HEK293 (cell line): ENCODE results near the gene INPPL1.

Experiments used
- ZBTB21 ChIP-seq: fragments of 450-650 bp; formaldehyde crosslinking; IDR thresholded peaks from 2 replicates; pipeline ENCODE4 v1.5.1; 2017; ENCODE audit warnings: missing biosample characterization, missing genetic modification characterization
- ZNF175 ChIP-seq: fragments of 450-650 bp; formaldehyde crosslinking; IDR thresholded peaks from 2 replicates; pipeline ENCODE4 v1.5.1; 2016; ENCODE audit warnings: missing biosample characterization, missing genetic modification characterization
- ZNF335 ChIP-seq: fragments of 450-650 bp; formaldehyde crosslinking; conservative IDR thresholded peaks from 2 replicates; pipeline ENCODE4 v1.5.1; 2016; ENCODE audit warnings: missing biosample characterization, missing genetic modification characterization
- ZNF777 ChIP-seq: fragments of 450-650 bp; formaldehyde crosslinking; IDR thresholded peaks from 2 replicates; pipeline ENCODE4 v1.5.1; 2017; ENCODE audit warnings: missing biosample characterization, missing genetic modification characterization, borderline replicate concordance
- TF ChIP-seq, protein P1 (sequence below): fragments of 450-650 bp; formaldehyde crosslinking; IDR thresholded peaks from 2 replicates; pipeline ENCODE4 v1.5.1; 2016; ENCODE audit warnings: missing biosample characterization, missing genetic modification characterization
- TF ChIP-seq, protein P2 (sequence below): fragments of 450-650 bp; formaldehyde crosslinking; IDR thresholded peaks from 2 replicates; pipeline ENCODE4 v1.5.1; 2016; ENCODE audit warnings: missing biosample characterization, missing genetic modification characterization
- TF ChIP-seq, protein P3 (sequence below): fragments of 450-650 bp; formaldehyde crosslinking; IDR thresholded peaks from 2 replicates; pipeline ENCODE4 v1.5.1; 2016; ENCODE audit warnings: missing biosample characterization, missing genetic modification characterization
- TF ChIP-seq, protein P4 (sequence below): fragments of 450-650 bp; formaldehyde crosslinking; IDR thresholded peaks from 2 replicates; pipeline ENCODE4 v1.5.1; 2016; ENCODE audit warnings: missing biosample characterization, missing genetic modification characterization

DNA sequence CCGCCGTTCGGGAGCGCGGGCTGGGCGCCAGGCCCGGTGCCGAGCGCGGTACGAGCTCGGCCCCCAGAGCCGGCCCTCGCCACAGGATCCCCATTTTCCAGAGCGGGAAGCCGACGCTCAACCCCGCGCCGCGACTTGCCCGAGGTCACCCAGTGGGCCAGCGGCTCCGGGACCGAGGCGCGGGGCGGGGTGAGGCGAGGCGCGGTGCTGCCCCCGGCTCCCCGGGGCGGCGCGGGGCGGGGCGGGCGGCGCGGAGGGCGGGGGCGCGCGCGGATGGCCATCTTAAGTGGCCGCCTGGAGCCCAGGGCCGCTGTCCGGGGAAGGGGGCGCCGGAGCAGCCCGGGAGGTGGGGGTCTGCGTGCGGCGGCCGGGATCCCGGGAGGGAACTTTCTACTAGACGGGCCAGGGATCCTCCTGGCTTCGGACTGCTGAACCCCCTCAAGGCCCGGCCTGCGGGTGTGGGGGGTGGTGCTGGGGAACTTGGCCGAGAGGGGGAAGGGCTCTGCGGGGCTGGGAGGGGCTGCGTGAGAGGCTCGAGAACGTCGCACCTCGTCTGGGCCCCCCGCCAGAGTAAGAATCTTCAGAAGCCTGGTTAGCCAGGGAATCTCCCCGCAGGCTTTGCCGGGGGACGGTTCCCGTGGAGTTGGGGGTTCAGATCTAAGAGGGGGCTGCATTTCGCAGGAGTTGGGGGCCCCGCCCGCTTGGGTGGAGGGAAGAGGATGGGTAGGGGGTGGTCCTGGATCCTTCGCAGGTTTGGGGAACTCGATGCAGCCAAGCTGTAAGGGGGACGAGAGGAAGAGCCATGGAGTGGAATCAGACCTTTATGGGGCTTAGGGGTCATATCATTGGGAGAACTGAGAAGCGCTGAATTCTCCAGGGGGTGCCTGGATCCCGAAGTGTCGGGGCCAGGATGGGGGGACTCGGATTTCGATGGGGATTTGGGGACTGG is 678 bp upstream of the INPPL1 start:
- TF ChIP-seq, protein P1, sequence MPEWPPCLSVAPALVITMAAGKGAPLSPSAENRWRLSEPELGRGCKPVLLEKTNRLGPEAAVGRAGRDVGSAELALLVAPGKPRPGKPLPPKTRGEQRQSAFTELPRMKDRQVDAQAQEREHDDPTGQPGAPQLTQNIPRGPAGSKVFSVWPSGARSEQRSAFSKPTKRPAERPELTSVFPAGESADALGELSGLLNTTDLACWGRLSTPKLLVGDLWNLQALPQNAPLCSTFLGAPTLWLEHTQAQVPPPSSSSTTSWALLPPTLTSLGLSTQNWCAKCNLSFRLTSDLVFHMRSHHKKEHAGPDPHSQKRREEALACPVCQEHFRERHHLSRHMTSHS (tag by site-specific recombination), result no peak
- TF ChIP-seq, protein P2, sequence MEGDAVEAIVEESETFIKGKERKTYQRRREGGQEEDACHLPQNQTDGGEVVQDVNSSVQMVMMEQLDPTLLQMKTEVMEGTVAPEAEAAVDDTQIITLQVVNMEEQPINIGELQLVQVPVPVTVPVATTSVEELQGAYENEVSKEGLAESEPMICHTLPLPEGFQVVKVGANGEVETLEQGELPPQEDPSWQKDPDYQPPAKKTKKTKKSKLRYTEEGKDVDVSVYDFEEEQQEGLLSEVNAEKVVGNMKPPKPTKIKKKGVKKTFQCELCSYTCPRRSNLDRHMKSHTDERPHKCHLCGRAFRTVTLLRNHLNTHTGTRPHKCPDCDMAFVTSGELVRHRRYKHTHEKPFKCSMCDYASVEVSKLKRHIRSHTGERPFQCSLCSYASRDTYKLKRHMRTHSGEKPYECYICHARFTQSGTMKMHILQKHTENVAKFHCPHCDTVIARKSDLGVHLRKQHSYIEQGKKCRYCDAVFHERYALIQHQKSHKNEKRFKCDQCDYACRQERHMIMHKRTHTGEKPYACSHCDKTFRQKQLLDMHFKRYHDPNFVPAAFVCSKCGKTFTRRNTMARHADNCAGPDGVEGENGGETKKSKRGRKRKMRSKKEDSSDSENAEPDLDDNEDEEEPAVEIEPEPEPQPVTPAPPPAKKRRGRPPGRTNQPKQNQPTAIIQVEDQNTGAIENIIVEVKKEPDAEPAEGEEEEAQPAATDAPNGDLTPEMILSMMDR (tag by site-specific recombination), result no peak
- TF ChIP-seq ZNF335 (tag by site-specific recombination) (peak; percentile 26), ZNF777 (tag by site-specific recombination) (no peak), ZNF175 (no peak), ZBTB21 (tag by site-specific recombination) (no peak)
- TF ChIP-seq, protein P3, sequence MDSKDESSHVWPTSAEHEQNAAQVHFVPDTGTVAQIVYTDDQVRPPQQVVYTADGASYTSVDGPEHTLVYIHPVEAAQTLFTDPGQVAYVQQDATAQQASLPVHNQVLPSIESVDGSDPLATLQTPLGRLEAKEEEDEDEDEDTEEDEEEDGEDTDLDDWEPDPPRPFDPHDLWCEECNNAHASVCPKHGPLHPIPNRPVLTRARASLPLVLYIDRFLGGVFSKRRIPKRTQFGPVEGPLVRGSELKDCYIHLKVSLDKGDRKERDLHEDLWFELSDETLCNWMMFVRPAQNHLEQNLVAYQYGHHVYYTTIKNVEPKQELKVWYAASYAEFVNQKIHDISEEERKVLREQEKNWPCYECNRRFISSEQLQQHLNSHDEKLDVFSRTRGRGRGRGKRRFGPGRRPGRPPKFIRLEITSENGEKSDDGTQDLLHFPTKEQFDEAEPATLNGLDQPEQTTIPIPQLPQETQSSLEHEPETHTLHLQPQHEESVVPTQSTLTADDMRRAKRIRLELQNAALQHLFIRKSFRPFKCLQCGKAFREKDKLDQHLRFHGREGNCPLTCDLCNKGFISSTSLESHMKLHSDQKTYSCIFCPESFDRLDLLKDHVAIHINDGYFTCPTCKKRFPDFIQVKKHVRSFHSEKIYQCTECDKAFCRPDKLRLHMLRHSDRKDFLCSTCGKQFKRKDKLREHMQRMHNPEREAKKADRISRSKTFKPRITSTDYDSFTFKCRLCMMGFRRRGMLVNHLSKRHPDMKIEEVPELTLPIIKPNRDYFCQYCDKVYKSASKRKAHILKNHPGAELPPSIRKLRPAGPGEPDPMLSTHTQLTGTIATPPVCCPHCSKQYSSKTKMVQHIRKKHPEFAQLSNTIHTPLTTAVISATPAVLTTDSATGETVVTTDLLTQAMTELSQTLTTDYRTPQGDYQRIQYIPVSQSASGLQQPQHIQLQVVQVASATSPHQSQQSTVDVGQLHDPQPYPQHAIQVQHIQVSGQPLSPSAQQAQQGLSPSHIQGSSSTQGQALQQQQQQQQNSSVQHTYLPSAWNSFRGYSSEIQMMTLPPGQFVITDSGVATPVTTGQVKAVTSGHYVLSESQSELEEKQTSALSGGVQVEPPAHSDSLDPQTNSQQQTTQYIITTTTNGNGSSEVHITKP, result no peak
- TF ChIP-seq, protein P4, sequence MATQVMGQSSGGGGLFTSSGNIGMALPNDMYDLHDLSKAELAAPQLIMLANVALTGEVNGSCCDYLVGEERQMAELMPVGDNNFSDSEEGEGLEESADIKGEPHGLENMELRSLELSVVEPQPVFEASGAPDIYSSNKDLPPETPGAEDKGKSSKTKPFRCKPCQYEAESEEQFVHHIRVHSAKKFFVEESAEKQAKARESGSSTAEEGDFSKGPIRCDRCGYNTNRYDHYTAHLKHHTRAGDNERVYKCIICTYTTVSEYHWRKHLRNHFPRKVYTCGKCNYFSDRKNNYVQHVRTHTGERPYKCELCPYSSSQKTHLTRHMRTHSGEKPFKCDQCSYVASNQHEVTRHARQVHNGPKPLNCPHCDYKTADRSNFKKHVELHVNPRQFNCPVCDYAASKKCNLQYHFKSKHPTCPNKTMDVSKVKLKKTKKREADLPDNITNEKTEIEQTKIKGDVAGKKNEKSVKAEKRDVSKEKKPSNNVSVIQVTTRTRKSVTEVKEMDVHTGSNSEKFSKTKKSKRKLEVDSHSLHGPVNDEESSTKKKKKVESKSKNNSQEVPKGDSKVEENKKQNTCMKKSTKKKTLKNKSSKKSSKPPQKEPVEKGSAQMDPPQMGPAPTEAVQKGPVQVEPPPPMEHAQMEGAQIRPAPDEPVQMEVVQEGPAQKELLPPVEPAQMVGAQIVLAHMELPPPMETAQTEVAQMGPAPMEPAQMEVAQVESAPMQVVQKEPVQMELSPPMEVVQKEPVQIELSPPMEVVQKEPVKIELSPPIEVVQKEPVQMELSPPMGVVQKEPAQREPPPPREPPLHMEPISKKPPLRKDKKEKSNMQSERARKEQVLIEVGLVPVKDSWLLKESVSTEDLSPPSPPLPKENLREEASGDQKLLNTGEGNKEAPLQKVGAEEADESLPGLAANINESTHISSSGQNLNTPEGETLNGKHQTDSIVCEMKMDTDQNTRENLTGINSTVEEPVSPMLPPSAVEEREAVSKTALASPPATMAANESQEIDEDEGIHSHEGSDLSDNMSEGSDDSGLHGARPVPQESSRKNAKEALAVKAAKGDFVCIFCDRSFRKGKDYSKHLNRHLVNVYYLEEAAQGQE (tag by site-specific recombination), result no peak
